GM19239 (cell line): ENCODE results near the gene NRXN3.
A peak's percentile ranks its signal among the peaks of the same experiment; 100 is the strongest.
"Not testable (repeated sequence)": the region's sequence is repeated elsewhere in the genome, so short reads cannot be mapped to it uniquely, and the experiment has no call there.

Experiments
- DNase-seq: peaks from one replicate; pipeline ENCODE4 v3.0.0; 2011; ENCODE audit warnings: low spot score; ENCODE audit not compliant: insufficient read length
- FAIRE-seq: peaks from 2 replicates; lab custom pipeline; 2011; peaks lifted over from hg19 to GRCh38; lab: Jason Lieb, UNC

NRXN3 gene

GRCh38 chr14:78448164-78449094 lies 278.3 kb downstream of the NRXN3 start:
- peak; percentile 74 for FAIRE-seq
- DNase-seq: peak; percentile 44

- no peak for FAIRE-seq
- no peak for DNase-seq
Measured at GRCh38 chr14:78450669-78451318, 280.6 kb downstream of the NRXN3 start.

- FAIRE-seq (no peak), DNase-seq (no peak)
Measured at GRCh38 chr14:78451319-78451695, 281.1 kb downstream of the NRXN3 start.

GRCh38 chr14:78455896-78456435 lies 285.8 kb downstream of the NRXN3 start:
- DNase-seq: no peak
- no peak for FAIRE-seq

GRCh38 chr14:78469947-78470346 lies 299.8 kb downstream of the NRXN3 start:
- FAIRE-seq (no peak), DNase-seq (no peak)

- FAIRE-seq: no peak
- no peak for DNase-seq
Measured at GRCh38 chr14:78479127-78479780, 309.1 kb downstream of the NRXN3 start.

GRCh38 chr14:78484028-78484427 lies 313.9 kb downstream of the NRXN3 start:
- DNase-seq (no peak), FAIRE-seq (no peak)

GRCh38 chr14:78486081-78486480 lies 315.9 kb downstream of the NRXN3 start:
- DNase-seq (no peak), FAIRE-seq (no peak)

GRCh38 chr14:78486621-78487020 lies 316.4 kb downstream of the NRXN3 start:
- FAIRE-seq: no peak

GRCh38 chr14:78487573-78487972 lies 317.4 kb downstream of the NRXN3 start:
- not testable (repeated sequence) for DNase-seq, FAIRE-seq

More at GRCh38 chr14:78486621-78487020, 316.4 kb downstream of the NRXN3 start:
- DNase-seq: no peak

- DNase-seq: no peak
- FAIRE-seq: no peak
Measured at GRCh38 chr14:78488938-78489337, 318.8 kb downstream of the NRXN3 start.

GRCh38 chr14:78491048-78491447 lies 320.9 kb downstream of the NRXN3 start:
- DNase-seq (no peak), FAIRE-seq (no peak)

- FAIRE-seq (no peak), DNase-seq (no peak)
Measured at GRCh38 chr14:78498062-78498595, 328.0 kb downstream of the NRXN3 start.

GRCh38 chr14:78501909-78502308 lies 331.7 kb downstream of the NRXN3 start:
- FAIRE-seq (no peak), DNase-seq (no peak)

GRCh38 chr14:78508023-78508422 lies 337.9 kb downstream of the NRXN3 start:
- DNase-seq (no peak), FAIRE-seq (no peak)

- DNase-seq (no peak), FAIRE-seq (no peak)
Measured at GRCh38 chr14:78509516-78509915, 339.3 kb downstream of the NRXN3 start.

- DNase-seq: no peak
- no peak for FAIRE-seq
Measured at GRCh38 chr14:78512021-78512420, 341.8 kb downstream of the NRXN3 start.

GRCh38 chr14:78519863-78520262 lies 349.7 kb downstream of the NRXN3 start:
- DNase-seq: peak; percentile 3
- no peak for FAIRE-seq

- no peak for FAIRE-seq
Measured at GRCh38 chr14:78524196-78524595, 354.0 kb downstream of the NRXN3 start.

GRCh38 chr14:78524766-78525165 lies 354.6 kb downstream of the NRXN3 start:
- no peak for FAIRE-seq
- DNase-seq: no peak

More at GRCh38 chr14:78524196-78524595, 354.0 kb downstream of the NRXN3 start:
- DNase-seq: no peak
